ENCODE data around the gene AKT1S1. TPM values are rescaled to one million over a fixed set of nuclear protein-coding genes. Genes with fewer than 3 reads are reported as not detected.

AKT1S1 gene
- total RNA-seq, 1 donor from 2014 or later: 3.1 TPM

DNA sequence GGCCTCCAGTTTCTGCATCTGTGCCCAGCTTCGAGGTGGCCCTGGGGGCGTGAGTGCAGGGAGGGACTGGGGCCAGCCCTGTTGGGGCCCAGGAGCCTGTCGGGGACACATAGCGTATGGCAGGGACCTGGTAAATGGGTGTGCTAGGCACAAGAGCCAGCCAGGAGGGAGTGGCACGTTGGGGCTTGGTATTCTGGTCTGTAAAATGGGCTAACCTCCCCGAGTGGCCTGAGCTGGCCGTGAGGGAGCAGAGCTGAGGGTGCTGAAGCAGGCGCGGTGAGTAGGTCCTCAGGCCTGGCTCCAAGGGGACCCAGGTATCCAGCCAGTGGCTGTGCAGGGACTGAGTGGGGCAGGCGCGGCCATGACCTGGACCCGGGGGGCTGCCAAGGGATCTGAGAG is 21.9 kb downstream of the AKT1S1 start:
- peaks cover 39 to 47% (median 45%) of the 10 kb centered on the region in 3 donors for H3K36me3 ChIP-seq (ENCODE audit: control insufficient read depth in 3 of 3, insufficient read depth in 3 of 3, low read length in 3 of 3)
- H3K9me3 ChIP-seq (ENCODE audit: control insufficient read depth in 3 of 3, low read length in 3 of 3): no peaks in the 10 kb centered on the region
- H3K4me1 ChIP-seq (ENCODE audit: control insufficient read depth in 3 of 3, insufficient read depth in 3 of 3, low read length in 3 of 3): peaks cover 21 to 32% (median 22%) of the 10 kb centered on the region in 3 donors
- no peaks in the 10 kb centered on the region for H3K27me3 ChIP-seq (ENCODE audit: control insufficient read depth in 3 of 3, insufficient read depth in 3 of 3, low read length in 3 of 3)
- H3K27ac ChIP-seq (ENCODE audit: low read depth, low read length): no peak overlapping the region
- H3K4me3 ChIP-seq (ENCODE audit: low read length in 3 of 3): no peak overlapping the region
- H3K9ac ChIP-seq (ENCODE audit: low read depth in 1 of 3, low read length in 3 of 3): peak overlapping the region in 2 of 3 donors; percentile 14 to 40

GRCh38 chr19:49854378-49855263 is 22.5 kb downstream of the AKT1S1 start:
- Histone ChIP-seq H3K36me3 (ENCODE audit: control insufficient read depth in 3 of 3, insufficient read depth in 3 of 3, low read length in 3 of 3) (peaks cover 35 to 41% (median 39%) of the 10 kb centered on the region in 3 donors), H3K4me1 (ENCODE audit: control insufficient read depth in 3 of 3, insufficient read depth in 3 of 3, low read length in 3 of 3) (peaks cover 26 to 38% (median 27%) of the 10 kb centered on the region in 3 donors), H3K9ac (ENCODE audit: low read depth in 1 of 3, low read length in 3 of 3) (peak overlapping the region in 2 of 3 donors; percentile 45 to 56), H3K27ac (ENCODE audit: low read depth, low read length) (no peak overlapping the region), H3K27me3 (ENCODE audit: control insufficient read depth in 3 of 3, insufficient read depth in 3 of 3, low read length in 3 of 3) (no peaks in the 10 kb centered on the region), H3K4me3 (ENCODE audit: low read length in 3 of 3) (no peak overlapping the region), H3K9me3 (ENCODE audit: control insufficient read depth in 3 of 3, low read length in 3 of 3) (no peaks in the 10 kb centered on the region)

- Histone ChIP-seq H3K9ac (ENCODE audit: low read depth in 1 of 3, low read length in 3 of 3) (peak overlapping the region; percentile 45 to 59 (median 56)), H3K36me3 (ENCODE audit: control insufficient read depth in 3 of 3, insufficient read depth in 3 of 3, low read length in 3 of 3) (peaks cover 32 to 40% (median 38%) of the 10 kb centered on the region in 3 donors), H3K9me3 (ENCODE audit: control insufficient read depth in 3 of 3, low read length in 3 of 3) (peaks cover 0 to 3% (median 0%) of the 10 kb centered on the region in 3 donors), H3K4me1 (ENCODE audit: control insufficient read depth in 3 of 3, insufficient read depth in 3 of 3, low read length in 3 of 3) (peaks cover 26 to 44% (median 28%) of the 10 kb centered on the region in 3 donors), H3K4me3 (ENCODE audit: low read length in 3 of 3) (no peak overlapping the region), H3K27ac (ENCODE audit: low read depth, low read length) (peak overlapping the region; percentile 19), H3K27me3 (ENCODE audit: control insufficient read depth in 3 of 3, insufficient read depth in 3 of 3, low read length in 3 of 3) (no peaks in the 10 kb centered on the region)
Observed at GRCh38 chr19:49853852-49854377, 23.2 kb downstream of the AKT1S1 start.

- Histone ChIP-seq H3K9me3 (ENCODE audit: control insufficient read depth in 3 of 3, low read length in 3 of 3) (peaks cover 0 to 3% (median 0%) of the 10 kb centered on the region in 3 donors), H3K4me1 (ENCODE audit: control insufficient read depth in 3 of 3, insufficient read depth in 3 of 3, low read length in 3 of 3) (peaks cover 26 to 39% (median 28%) of the 10 kb centered on the region in 3 donors), H3K4me3 (ENCODE audit: low read length in 3 of 3) (peak overlapping the region; percentile 59 to 97 (median 76)), H3K9ac (ENCODE audit: low read depth in 1 of 3, low read length in 3 of 3) (peak overlapping the region in 1 of 3 donors; percentile 77), H3K36me3 (ENCODE audit: control insufficient read depth in 3 of 3, insufficient read depth in 3 of 3, low read length in 3 of 3) (peaks cover 28 to 30% (median 29%) of the 10 kb centered on the region in 3 donors), H3K27ac (ENCODE audit: low read depth, low read length) (no peak overlapping the region), H3K27me3 (ENCODE audit: control insufficient read depth in 3 of 3, insufficient read depth in 3 of 3, low read length in 3 of 3) (no peaks in the 10 kb centered on the region)
Observed at GRCh38 chr19:49852631-49853126, 24.5 kb downstream of the AKT1S1 start.

GRCh38 chr19:49851456-49852259 is 25.5 kb downstream of the AKT1S1 start:
- Histone ChIP-seq H3K27me3 (ENCODE audit: control insufficient read depth in 3 of 3, insufficient read depth in 3 of 3, low read length in 3 of 3) (no peaks in the 10 kb centered on the region), H3K9me3 (ENCODE audit: control insufficient read depth in 3 of 3, low read length in 3 of 3) (peaks cover 0 to 3% (median 0%) of the 10 kb centered on the region in 3 donors), H3K36me3 (ENCODE audit: control insufficient read depth in 3 of 3, insufficient read depth in 3 of 3, low read length in 3 of 3) (peaks cover 19 to 20% (median 20%) of the 10 kb centered on the region in 3 donors), H3K9ac (ENCODE audit: low read depth in 1 of 3, low read length in 3 of 3) (peak overlapping the region; percentile 99 to 100 (median 100)), H3K27ac (ENCODE audit: low read depth, low read length) (peak overlapping the region; percentile 51), H3K4me3 (ENCODE audit: low read length in 3 of 3) (peak overlapping the region; percentile 76 to 97 (median 95)), H3K4me1 (ENCODE audit: control insufficient read depth in 3 of 3, insufficient read depth in 3 of 3, low read length in 3 of 3) (peaks cover 26 to 39% (median 28%) of the 10 kb centered on the region in 3 donors)

GRCh38 chr19:49850487-49851342 is 26.4 kb downstream of the AKT1S1 start, which contains the start of gene PTOV1:
TSS of gene PTOV1 (plus strand) at chr19:49851159.
- peaks cover 12 to 14% (median 12%) of the 10 kb centered on the region in 3 donors for H3K36me3 ChIP-seq (ENCODE audit: control insufficient read depth in 3 of 3, insufficient read depth in 3 of 3, low read length in 3 of 3)
- peak within 1 kb of the TSS; percentile 90 to 97 (median 95) for H3K4me3 ChIP-seq (ENCODE audit: low read length in 3 of 3)
- H3K27ac ChIP-seq (ENCODE audit: low read depth, low read length): peak within 1 kb of the TSS; percentile 100
- H3K9me3 ChIP-seq (ENCODE audit: control insufficient read depth in 3 of 3, low read length in 3 of 3): peaks cover 0 to 3% (median 0%) of the 10 kb centered on the region in 3 donors
- H3K27me3 ChIP-seq (ENCODE audit: control insufficient read depth in 3 of 3, insufficient read depth in 3 of 3, low read length in 3 of 3): no peaks in the 10 kb centered on the region
- H3K9ac ChIP-seq (ENCODE audit: low read depth in 1 of 3, low read length in 3 of 3): peak within 1 kb of the TSS; percentile 99 to 100 (median 100)
- H3K4me1 ChIP-seq (ENCODE audit: control insufficient read depth in 3 of 3, insufficient read depth in 3 of 3, low read length in 3 of 3): peaks cover 26 to 39% (median 28%) of the 10 kb centered on the region in 3 donors

GRCh38 chr19:49850221-49850486 is 27.0 kb downstream of the AKT1S1 start:
- Histone ChIP-seq H3K9ac (ENCODE audit: low read depth in 1 of 3, low read length in 3 of 3) (peak overlapping the region; percentile 99 to 100 (median 100)), H3K36me3 (ENCODE audit: control insufficient read depth in 3 of 3, insufficient read depth in 3 of 3, low read length in 3 of 3) (peaks cover 7 to 8% (median 7%) of the 10 kb centered on the region in 3 donors), H3K4me3 (ENCODE audit: low read length in 3 of 3) (peak overlapping the region; percentile 90 to 97 (median 95)), H3K9me3 (ENCODE audit: control insufficient read depth in 3 of 3, low read length in 3 of 3) (peaks cover 0 to 3% (median 0%) of the 10 kb centered on the region in 3 donors), H3K27me3 (ENCODE audit: control insufficient read depth in 3 of 3, insufficient read depth in 3 of 3, low read length in 3 of 3) (no peaks in the 10 kb centered on the region), H3K27ac (ENCODE audit: low read depth, low read length) (peak overlapping the region; percentile 100), H3K4me1 (ENCODE audit: control insufficient read depth in 3 of 3, insufficient read depth in 3 of 3, low read length in 3 of 3) (peaks cover 26 to 39% (median 28%) of the 10 kb centered on the region in 3 donors)

GRCh38 chr19:49849433-49850220 is 27.5 kb downstream of the AKT1S1 start:
- Histone ChIP-seq H3K9me3 (ENCODE audit: control insufficient read depth in 3 of 3, low read length in 3 of 3) (peaks cover 0 to 3% (median 0%) of the 10 kb centered on the region in 3 donors), H3K27me3 (ENCODE audit: control insufficient read depth in 3 of 3, insufficient read depth in 3 of 3, low read length in 3 of 3) (no peaks in the 10 kb centered on the region), H3K4me3 (ENCODE audit: low read length in 3 of 3) (peak overlapping the region; percentile 90 to 97 (median 95)), H3K27ac (ENCODE audit: low read depth, low read length) (peak overlapping the region; percentile 100), H3K36me3 (ENCODE audit: control insufficient read depth in 3 of 3, insufficient read depth in 3 of 3, low read length in 3 of 3) (peaks cover 2 to 3% (median 3%) of the 10 kb centered on the region in 3 donors), H3K4me1 (ENCODE audit: control insufficient read depth in 3 of 3, insufficient read depth in 3 of 3, low read length in 3 of 3) (peaks cover 29 to 42% (median 31%) of the 10 kb centered on the region in 3 donors), H3K9ac (ENCODE audit: low read depth in 1 of 3, low read length in 3 of 3) (peak overlapping the region; percentile 99 to 100 (median 100))

All from skeletal muscle tissue (tissue), 4 donors.